H1 (cell line): ENCODE data around the gene SPOCK1. TPM values are rescaled to one million over a fixed set of nuclear protein-coding genes. Genes with fewer than 3 reads are reported as not detected.

Experiments
- CHD7 ChIP-seq: fragments of 300-600 bp; sonication (generic); IDR thresholded peaks from 2 replicates; pipeline ENCODE4 v1.7.1; 2012; ENCODE audit warnings: low read length, moderate library complexity, mild to moderate bottlenecking, inconsistent platforms; ENCODE audit not compliant: insufficient replicate concordance
- CTBP2 ChIP-seq: IDR thresholded peaks from 2 replicates; pipeline ENCODE4 v1.7.0; 2011; ENCODE audit warnings: borderline replicate concordance, mild to moderate bottlenecking, moderate library complexity, mixed read lengths, low read length; ENCODE audit not compliant: insufficient read depth, insufficient read length
- polyA plus RNA-seq, 7 experiments: library from polyadenylated mRNA; depleted of rRNA in 3 of 7; stranded (reverse) in 5 of 7; unstranded in 2 of 7; fragments of >200 nt in 5 of 7; fragments of 200-250 nt in 2 of 7; gene quantifications; 1 replicate in 5 of 7; 2 replicates in 1 of 7; 4 replicates in 1 of 7; pipeline versions ENCODE4 v1.2.1 to v1.2.3, GENCODE V29; 2011 to 2013; ENCODE audit warnings: missing spikeins in 2 of 7, mixed read lengths in 2 of 7
- total RNA-seq: library from RNA; stranded (reverse); fragmentation: NEBNext Ultra II Directional; extraction: Animal tissue kit (Norgen Biotek cat#: 25700); gene quantifications from 2 replicates; pipeline ENCODE4 v1.2.1, GENCODE V29; 2021

The SPOCK1 gene
- total and polyA plus RNA-seq, 2 of the 8 experiments (the other 6 are each of a cell fraction or from before 2014, with no cell fraction given): 6.9 to 18.1 TPM

- TF ChIP-seq CHD7: no peak
- TF ChIP-seq CTBP2: no peak
These were observed 342.9 kb downstream of the SPOCK1 start (continued) for GRCh38 chr5:137156180-137156579.
